Measurements from ENCODE around the gene EEA1. TPM values are rescaled to one million over a fixed set of nuclear protein-coding genes. Genes with fewer than 3 reads are reported as not detected.

The EEA1 gene
- total and polyA plus RNA-seq, 2 of the 8 experiments (the other 6 are each of a cell fraction or from before 2014, with no cell fraction given), result 1.0 to 18.8 TPM

DNA sequence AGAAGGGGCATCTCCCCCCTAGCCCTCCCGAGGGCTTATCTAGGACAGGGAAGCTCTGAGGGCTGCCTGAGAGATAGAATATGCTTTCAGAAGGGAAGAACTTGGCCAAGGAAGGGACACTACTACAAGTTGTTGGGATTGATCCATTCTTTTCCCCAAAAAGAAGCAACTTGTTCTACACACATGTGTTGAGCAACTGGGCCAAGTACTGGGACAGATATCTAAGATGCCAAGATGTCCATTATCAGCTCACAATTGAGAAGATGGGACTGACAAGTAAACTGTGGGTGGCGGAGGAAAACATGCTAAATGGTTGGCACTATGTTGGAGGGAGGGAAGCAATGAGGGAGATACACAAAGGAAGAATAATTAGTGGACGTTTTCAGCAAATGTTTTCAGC is 195.4 kb downstream of the EEA1 start:
- WGBS, 2 experiments (ENCODE audit: extremely low coverage in 1 of 2, insufficient coverage in 1 of 2, insufficient read length in 1 of 2, insufficient replicate concordance in 2 of 2, low coverage in 1 of 2, low lambda C conversion rate in 2 of 2, missing lambda C conversion rate in 1 of 2), result 90% methylated on average over 3 of the region's 3 CpGs; no CpG with 5 or more reads in 1 of the 2 experiments
- H2BK120ac ChIP-seq (replicated peaks; ENCODE audit: low read depth, low read length), result no peak overlapping the region
- H4K91ac ChIP-seq (replicated peaks; ENCODE audit: insufficient read length, low read length), result no peak overlapping the region
- H2BK12ac ChIP-seq (ENCODE audit: low read depth, low read length), result no peak overlapping the region
- no peak overlapping the region for H2AK5ac ChIP-seq (ENCODE audit: low read depth, low read length)
- H3K18ac ChIP-seq (ENCODE audit: extremely low read depth, low read length), result no peak overlapping the region
- no peak overlapping the region for H4K5ac ChIP-seq (ENCODE audit: insufficient read length, low read depth, low read length)
- FAIRE-seq (no peak), DNase-seq (ENCODE audit: low read depth in 1 of 2, low spot score in 2 of 2) (no peak)
- H3K9ac ChIP-seq (replicated peaks in 1 of 4; ENCODE audit: extremely low read depth in 1 of 4, low read depth in 3 of 4, low read length in 3 of 4), result no peak overlapping the region
- no peak overlapping the region for H3K4me2 ChIP-seq (ENCODE audit: insufficient read depth in 1 of 2, low read depth in 2 of 2, low read length in 2 of 2)
- no peak overlapping the region for H3K27ac ChIP-seq (ENCODE audit: low read depth, low read length)
- peaks cover 0 to 6% (median 5%) of the 10 kb centered on the region in 4 experiments; a peak in 3 of 7 replicates for H3K4me1 ChIP-seq (replicated peaks in 1 of 4; ENCODE audit: control insufficient read depth in 3 of 4, insufficient read depth in 4 of 4, low read length in 3 of 4)
- TF ChIP-seq, protein P1, sequence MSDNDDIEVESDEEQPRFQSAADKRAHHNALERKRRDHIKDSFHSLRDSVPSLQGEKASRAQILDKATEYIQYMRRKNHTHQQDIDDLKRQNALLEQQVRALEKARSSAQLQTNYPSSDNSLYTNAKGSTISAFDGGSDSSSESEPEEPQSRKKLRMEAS (IDR thresholded peaks at IDR 0.05), result no peak
- TF ChIP-seq CHD2 (IDR thresholded peaks at IDR 0.05; ENCODE audit: low read length) (no peak), SIX5 (IDR thresholded peaks at IDR 0.05; ENCODE audit: low read depth, low read length) (no peak), SP4 (IDR thresholded peaks at IDR 0.05; ENCODE audit: low read length) (no peak), SUZ12 (IDR thresholded peaks at IDR 0.05; ENCODE audit: low read length) (no peak), KDM4A (IDR thresholded peaks at IDR 0.05; ENCODE audit: low read depth, low read length, severe bottlenecking) (no peak), RBBP5 (IDR thresholded peaks at IDR 0.05; ENCODE audit: borderline replicate concordance, low read depth, low read length) (no peak), TAF1 (IDR thresholded peaks at IDR 0.05; ENCODE audit: low read depth, low read length) (no peak), CBX8 (IDR thresholded peaks at IDR 0.05; ENCODE audit: borderline replicate concordance, low read depth, low read length) (no peak), TCF12 (IDR thresholded peaks at IDR 0.05; ENCODE audit: low read depth, low read length) (no peak), SIN3A (conservative IDR thresholded peaks at IDR 0.05 in 1 of 2, IDR thresholded peaks at IDR 0.05 in 1 of 2; ENCODE audit: low read depth in 1 of 2, low read length in 2 of 2) (no peak)
- no peaks in the 10 kb centered on the region for H3K9me3 ChIP-seq (ENCODE audit: insufficient read depth in 2 of 2, low read depth in 1 of 2, low read length in 1 of 2)
- no peaks in the 10 kb centered on the region for H3K27me3 ChIP-seq (replicated peaks in 1 of 4; ENCODE audit: control insufficient read depth in 3 of 4, extremely low read depth in 1 of 4, insufficient read depth in 3 of 4, low read length in 3 of 4)
- ChIA-PET CTCF (ENCODE audit: partially characterized antibody) (interaction anchor here (0.6 to 3.7 kb wide), 2 partner anchors 16 to 769 kb away, joined by 3 to 11 read pairs; no protein-coding TSS in a partner anchor), POLR2A (ENCODE audit: partially characterized antibody) (no interaction called here)
- no peak overlapping the region for H3K4me3 ChIP-seq (ENCODE audit: extremely low read depth in 1 of 4, insufficient read depth in 2 of 4, low read depth in 3 of 4, low read length in 4 of 4)
- no peak overlapping the region for H3K4ac ChIP-seq (replicated peaks; ENCODE audit: insufficient read length, low read depth, low read length)
- H2BK5ac ChIP-seq (ENCODE audit: low read depth, low read length), result no peak overlapping the region
- no peaks in the 10 kb centered on the region for H3K23me2 ChIP-seq (ENCODE audit: low read depth, low read length)
- H3K36me3 ChIP-seq (ENCODE audit: control insufficient read depth in 2 of 4, insufficient read depth in 4 of 4, low read length in 3 of 4), result no peaks in the 10 kb centered on the region
- H3K23ac ChIP-seq (ENCODE audit: insufficient read length), result no peak overlapping the region
- no peak overlapping the region for H4K8ac ChIP-seq (ENCODE audit: extremely low read depth, insufficient read depth, low read length)
- H3K79me2 ChIP-seq (ENCODE audit: control insufficient read depth in 1 of 2, insufficient read depth in 2 of 2, low read length in 2 of 2), result no peaks in the 10 kb centered on the region
- no peak overlapping the region for H2BK15ac ChIP-seq (ENCODE audit: low read length)
- no peaks in the 10 kb centered on the region for H4K20me1 ChIP-seq (replicated peaks in 1 of 2; ENCODE audit: control insufficient read depth in 1 of 2, insufficient read depth in 2 of 2, low read length in 2 of 2)
- no peak overlapping the region for H2BK20ac ChIP-seq (ENCODE audit: low read length)
- H3K56ac ChIP-seq (replicated peaks; ENCODE audit: insufficient read length, low read depth, low read length), result no peak overlapping the region
- no peak overlapping the region for H2AFZ ChIP-seq (ENCODE audit: low read length)
- no peak overlapping the region for H3K14ac ChIP-seq (ENCODE audit: insufficient read length)
- no peaks in the 10 kb centered on the region for H3K79me1 ChIP-seq (ENCODE audit: low read depth, low read length)

Measured in H1 (cell line).